DND-41 (cell line): ENCODE data around the gene MBNL2.

ENCODE experiments used
- CTCF ChIP-seq: IDR thresholded peaks from 2 replicates; pipeline ENCODE4 v1.5.1; 2012; ENCODE audit warnings: borderline replicate concordance, low read length, moderate library complexity, mild to moderate bottlenecking; ENCODE audit not compliant: poor library complexity, severe bottlenecking; ENCODE audit errors: extremely low read depth
- EZH2 ChIP-seq: IDR thresholded peaks from 3 replicates; pipeline ENCODE4 v1.6.1; 2012; ENCODE audit warnings: borderline replicate concordance, low read depth, mild to moderate bottlenecking, moderate library complexity, low read length, inconsistent platforms; ENCODE audit not compliant: severe bottlenecking

- no peak for TF ChIP-seq CTCF
- no peak for TF ChIP-seq EZH2
These were observed 50.4 kb downstream of the MBNL2 start for GRCh38 chr13:97272526-97272925.
